ENCODE data around the gene PELI2. TPM values are rescaled to one million over a fixed set of nuclear protein-coding genes. Genes with fewer than 3 reads are reported as not detected.

Gene PELI2
- total and polyA plus RNA-seq, 2 of the 4 experiments (the other 2 are of a cell fraction): 6.0 to 36.7 TPM

GRCh38 chr14:56172074-56172473 lies 53.9 kb downstream of the PELI2 start:
- CTCF ChIA-PET: no interaction called here

More at GRCh38 chr14:56172074-56172473, 53.9 kb downstream of the PELI2 start:
- Histone ChIP-seq H3K79me1 (ENCODE audit: low read depth in 1 of 2, low read length in 2 of 2) (peaks cover 44 to 82% of the 10 kb centered on the region in 2 experiments), H3K56ac (ENCODE audit: extremely low read depth, insufficient read depth, low read length) (peak overlapping the region; percentile 25; the same call in 1 of the 2 replicates), H2AFZ (replicated peaks; ENCODE audit: low read length, poor library complexity) (peak overlapping the region; percentile 13), H2AK5ac (ENCODE audit: low read depth, low read length) (peak overlapping the region; percentile 97), H3K9ac (ENCODE audit: low read depth, low read length) (no peak overlapping the region), H3K23ac (ENCODE audit: low read depth, low read length) (peak overlapping the region; percentile 18; the same call in 1 of the 2 replicates), H4K8ac (ENCODE audit: low read depth in 2 of 2, low read length in 2 of 2) (peak overlapping the region; percentile 26 to 52; a peak in 2 of 4 replicates), H2BK15ac (ENCODE audit: low read depth, low read length) (peak overlapping the region; percentile 63; the same call in 2 of the 3 replicates), H2BK5ac (ENCODE audit: low read depth, low read length, poor library complexity, severe bottlenecking) (peak overlapping the region; percentile 62), H3K9me1 (ENCODE audit: insufficient read depth, low read length) (peaks cover 22% of the 10 kb centered on the region), H2AK9ac (replicated peaks; ENCODE audit: low read depth, low read length, poor library complexity) (peak overlapping the region; percentile 68), H2BK120ac (ENCODE audit: low read depth, low read length) (peak overlapping the region; percentile 82), H3K27ac (ENCODE audit: insufficient read depth, low read length) (peak overlapping the region; percentile 69; the same call in 1 of the 2 replicates), H4K91ac (ENCODE audit: insufficient read depth, low read depth, low read length) (peak overlapping the region; percentile 91), H3K27me3 (ENCODE audit: control insufficient read depth, insufficient read depth, low read length) (no peaks in the 10 kb centered on the region), H3K4me2 (ENCODE audit: low read depth, low read length) (peak overlapping the region; percentile 47; the same call in 1 of the 2 replicates), H4K5ac (ENCODE audit: low read depth, low read length) (peak overlapping the region; percentile 27), H3K18ac (ENCODE audit: low read depth, low read length) (peak overlapping the region; percentile 34), H3K36me3 (ENCODE audit: control insufficient read depth, insufficient read depth, low read length) (peaks cover 2% of the 10 kb centered on the region; the same call in 1 of the 2 replicates), H2BK20ac (ENCODE audit: low read depth, low read length) (peak overlapping the region; percentile 88), H3K4me3 (ENCODE audit: insufficient read depth, low read depth, low read length) (no peak overlapping the region), H3K4me1 (ENCODE audit: control insufficient read depth, insufficient read depth, low read length) (peaks cover 16% of the 10 kb centered on the region), H3K4ac (ENCODE audit: low read depth, low read length) (peak overlapping the region; percentile 92), H3K9me3 (ENCODE audit: control insufficient read depth, insufficient read depth, low read length) (no peaks in the 10 kb centered on the region), H4K20me1 (ENCODE audit: insufficient read depth, low read length) (peaks cover 6% of the 10 kb centered on the region), H3K14ac (replicated peaks; ENCODE audit: low read depth, low read length) (peak overlapping the region; percentile 82)
- no TSS peak for BruUV-seq (replicated peaks)
- POLR2A ChIA-PET (ENCODE audit: unreplicated experiment): no interaction called here
- intact Hi-C loops (cut with micrococcal nuclease): no loop called here
- in situ Hi-C loops (cut with MboI; ENCODE audit: low sequenced_read_pairs): no loop called here
- ATAC-seq (ENCODE audit: low read depth) (no peak), DNase-seq (no peak)
- 100% methylated on average over 1 of the region's 3 CpGs; no CpG with 5 or more reads in 1 of the 2 experiments for WGBS, 2 experiments (ENCODE audit: extremely low coverage in 2 of 2, insufficient read length in 1 of 2)
- TF ChIP-seq RCOR1 (IDR thresholded peaks at IDR 0.05; ENCODE audit: insufficient replicate concordance, low read length) (no peak), CEBPB (IDR thresholded peaks at IDR 0.05; ENCODE audit: low read depth, low read length) (no peak), CTCF (conservative IDR thresholded peaks at IDR 0.05; ENCODE audit: low read depth, low read length) (no peak), CHD1 (IDR thresholded peaks at IDR 0.05; ENCODE audit: low read depth, low read length) (no peak), POLR2A (IDR thresholded peaks at IDR 0.05; ENCODE audit: low read depth, low read length) (no peak), SMC3 (IDR thresholded peaks at IDR 0.05; ENCODE audit: low read depth, low read length) (no peak), FOS (IDR thresholded peaks at IDR 0.05; ENCODE audit: low read depth, low read length) (no peak), BHLHE40 (IDR thresholded peaks at IDR 0.05; ENCODE audit: low read depth, low read length) (no peak), ELK1 (IDR thresholded peaks at IDR 0.05; ENCODE audit: borderline replicate concordance, low read depth, low read length) (no peak), MAZ (IDR thresholded peaks at IDR 0.05; ENCODE audit: borderline replicate concordance, low read depth, low read length) (no peak), RAD21 (IDR thresholded peaks at IDR 0.05; ENCODE audit: low read length) (no peak), USF2 (IDR thresholded peaks at IDR 0.05; ENCODE audit: low read depth, low read length) (no peak), RFX5 (IDR thresholded peaks at IDR 0.05; ENCODE audit: low read depth, low read length) (no peak), NFE2L2 (IDR thresholded peaks at IDR 0.05; ENCODE audit: low read depth, low read length) (no peak), MAFK (IDR thresholded peaks at IDR 0.05; ENCODE audit: low read depth, low read length) (no peak), MXI1 (IDR thresholded peaks at IDR 0.05; ENCODE audit: borderline replicate concordance, low read depth, low read length) (no peak)
- dilution Hi-C loops (cut with HindIII; ENCODE audit: low sequenced_read_pairs, unreplicated experiment): no loop called here
